Upper lobe of right lung (tissue), 1 donor: Measurements from ENCODE around the gene EML5. TPM values are rescaled to one million over a fixed set of nuclear protein-coding genes. Genes with fewer than 3 reads are reported as not detected.

Experiments used
- ATAC-seq: fragments of 200-7000 bp; cut with Tn5 transposase; one replicate; pipeline ENCODE4 v1.9.1; 2020; ENCODE audit warnings: mild to moderate bottlenecking, moderate library complexity
- DNase-seq: peaks from one replicate; pipeline ENCODE4 v3.0.0-alpha.2; 2020
- H3K27ac ChIP-seq: fragments of 200-600 bp; one replicate; pipeline ENCODE4 v1.8.0; 2022
- H3K27me3 ChIP-seq: fragments of 200-600 bp; one replicate; pipeline ENCODE4 v1.8.0; 2022; ENCODE audit warnings: mild to moderate bottlenecking
- H3K36me3 ChIP-seq: fragments of 200-600 bp; one replicate; pipeline ENCODE4 v1.8.0; 2022
- H3K4me1 ChIP-seq: fragments of 200-600 bp; one replicate; pipeline ENCODE4 v1.8.0; 2022
- H3K4me3 ChIP-seq: fragments of 200-600 bp; one replicate; pipeline ENCODE4 v1.8.0; 2022; ENCODE audit warnings: mild to moderate bottlenecking
- H3K9me3 ChIP-seq: fragments of 200-600 bp; one replicate; pipeline ENCODE4 v1.8.0; 2022
- CTCF ChIP-seq: fragments of 200-600 bp; IDR thresholded peaks from one replicate; pipeline ENCODE4 v1.8.0; 2022; ENCODE audit warnings: antibody characterized with exemption
- intact Hi-C: fragments of 100-400 bp; cut with DNase I; formaldehyde crosslinking; loops from one replicate; pipeline ENCODE4 v1.11.0; 2022
- total RNA-seq: library from RNA; stranded (reverse); fragmentation: NEBNext Ultra II Directional; extraction: Animal tissue kit (Norgen Biotek cat#: 25700); gene quantifications from one replicate; pipeline ENCODE4 v1.2.1, GENCODE V29; 2021
- donor health status: DM: no; HTN: yes; CAD: no; lungs with severe emphysema.

EML5 gene
- total RNA-seq, 1 donor from 2014 or later: 2.3 TPM

- no peaks in the 10 kb centered on the region for H3K36me3 ChIP-seq
- no peak for TF ChIP-seq CTCF
- no peaks in the 10 kb centered on the region for H3K27me3 ChIP-seq
- H3K4me3 ChIP-seq: no peak overlapping the region
- DNase-seq: no peak
- H3K4me1 ChIP-seq: peaks cover 6% of the 10 kb centered on the region
- no peaks in the 10 kb centered on the region for H3K9me3 ChIP-seq
- intact Hi-C loops: no loop called here
- H3K27ac ChIP-seq: no peak overlapping the region
- ATAC-seq: peak; percentile 64
These were observed 124.2 kb downstream of the EML5 start for GRCh38 chr14:88668448-88669116.

GRCh38 chr14:88667555-88668273, 125.0 kb downstream of the EML5 start:
- DNase-seq: peak; percentile 51
- no peak overlapping the region for H3K4me3 ChIP-seq
- no peaks in the 10 kb centered on the region for H3K36me3 ChIP-seq
- no peak overlapping the region for H3K27ac ChIP-seq
- intact Hi-C loops: no loop called here
- H3K4me1 ChIP-seq: peaks cover 6% of the 10 kb centered on the region
- peak; percentile 81 for TF ChIP-seq CTCF
- ATAC-seq: peak; percentile 96
- no peaks in the 10 kb centered on the region for H3K9me3 ChIP-seq
- H3K27me3 ChIP-seq: no peaks in the 10 kb centered on the region

- Histone ChIP-seq H3K9me3 (no peaks in the 10 kb centered on the region), H3K27me3 (no peaks in the 10 kb centered on the region), H3K4me3 (no peak overlapping the region), H3K36me3 (no peaks in the 10 kb centered on the region), H3K4me1 (no peaks in the 10 kb centered on the region), H3K27ac (no peak overlapping the region)
- no peak for TF ChIP-seq CTCF
- DNase-seq: no peak
- intact Hi-C loops: no loop called here
- ATAC-seq: no peak
These were observed 132.7 kb downstream of the EML5 start for GRCh38 chr14:88660056-88660455.

- intact Hi-C loops: no loop called here
- Histone ChIP-seq H3K27ac (no peak overlapping the region), H3K9me3 (peaks cover 8% of the 10 kb centered on the region), H3K36me3 (no peaks in the 10 kb centered on the region), H3K4me3 (no peak overlapping the region), H3K27me3 (no peaks in the 10 kb centered on the region), H3K4me1 (no peaks in the 10 kb centered on the region)
- ATAC-seq (no peak), DNase-seq (no peak)
- TF ChIP-seq CTCF: no peak
These were observed 153.5 kb downstream of the EML5 start for GRCh38 chr14:88639221-88639620.

GRCh38 chr14:88632512-88632911, 160.2 kb downstream of the EML5 start:
- Histone ChIP-seq H3K27me3 (no peaks in the 10 kb centered on the region), H3K4me1 (no peaks in the 10 kb centered on the region), H3K9me3 (no peaks in the 10 kb centered on the region), H3K36me3 (no peaks in the 10 kb centered on the region), H3K4me3 (no peak overlapping the region), H3K27ac (no peak overlapping the region)
- intact Hi-C loops: no loop called here
- TF ChIP-seq CTCF: no peak
- peak; percentile 60 for ATAC-seq
- no peak for DNase-seq
